Endothelial cell (in vitro differentiated cells): Measurements from ENCODE around the gene ERGIC1. TPM values are rescaled to one million over a fixed set of nuclear protein-coding genes. Genes with fewer than 3 reads are reported as not detected.

Experiments used
- DNase-seq: peaks from one replicate; pipeline ENCODE4 v3.0.0; 2021; ENCODE audit warnings: low spot score
- H3K27ac Mint-ChIP-seq: one replicate; pipeline ENCODE4 v1.8.0; 2021; ENCODE audit warnings: mixed read lengths, inconsistent platforms; ENCODE audit not compliant: unreplicated experiment
- H3K27me3 Mint-ChIP-seq: one replicate; pipeline ENCODE4 v1.8.0; 2021; ENCODE audit warnings: mild to moderate bottlenecking, moderate library complexity, mixed read lengths, inconsistent platforms; ENCODE audit not compliant: unreplicated experiment
- H3K36me3 Mint-ChIP-seq: one replicate; pipeline ENCODE4 v1.8.0; 2021; ENCODE audit warnings: mild to moderate bottlenecking, low read depth, mixed read lengths, inconsistent platforms; ENCODE audit not compliant: unreplicated experiment
- H3K4me1 Mint-ChIP-seq: one replicate; pipeline ENCODE4 v1.8.0; 2021; ENCODE audit warnings: mild to moderate bottlenecking, mixed read lengths, inconsistent platforms; ENCODE audit not compliant: unreplicated experiment
- H3K4me3 Mint-ChIP-seq: one replicate; pipeline ENCODE4 v1.8.0; 2021; ENCODE audit warnings: mild to moderate bottlenecking, mixed read lengths, inconsistent platforms; ENCODE audit not compliant: unreplicated experiment
- H3K9me3 Mint-ChIP-seq: one replicate; pipeline ENCODE4 v1.8.0; 2021; ENCODE audit warnings: mixed read lengths, inconsistent platforms; ENCODE audit not compliant: unreplicated experiment
- total RNA-seq: library from RNA; stranded (reverse); fragmentation: NEBNext Ultra II Directional; extraction: Animal tissue kit (Norgen Biotek cat#: 25700); gene quantifications from one replicate; pipeline ENCODE4 v1.2.1, GENCODE V29; 2021; ENCODE audit not compliant: unreplicated experiment
- TF ChIP-seq, protein P1 (sequence below): fragments of 200-600 bp; sonication (generic); IDR thresholded peaks from one replicate; pipeline ENCODE4 v1.5.0; 2021; ENCODE audit warnings: antibody characterized with exemption; ENCODE audit not compliant: unreplicated experiment

The ERGIC1 gene
- total RNA-seq, 1 donor from 2014 or later, result 67.1 TPM

DNA sequence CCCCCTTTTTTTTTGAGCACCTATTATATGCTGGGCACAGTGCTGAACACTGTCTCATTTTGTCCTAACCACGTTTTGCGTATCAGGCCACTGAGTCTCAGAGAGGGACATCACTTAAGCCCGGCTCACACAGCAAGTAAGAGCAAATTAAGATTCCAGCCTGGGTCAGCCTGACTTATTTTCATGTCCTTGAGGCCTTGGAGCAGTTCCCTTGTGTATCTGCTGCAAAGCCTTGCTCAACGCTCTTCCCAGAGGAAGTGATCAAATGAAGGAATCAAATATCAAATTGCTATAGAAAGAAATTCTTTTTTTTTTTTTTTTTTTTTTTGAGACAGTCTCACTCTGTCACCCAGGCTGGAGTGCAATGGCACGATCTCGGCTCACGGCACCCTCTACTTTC lies 30.7 kb downstream of the ERGIC1 start:
- Mint-ChIP-seq H3K27ac (no peak overlapping the region), H3K9me3 (no peaks in the 10 kb centered on the region), H3K27me3 (peaks cover 7% of the 10 kb centered on the region), H3K36me3 (no peaks in the 10 kb centered on the region), H3K4me1 (peaks cover 38% of the 10 kb centered on the region), H3K4me3 (no peak overlapping the region)
- DNase-seq, result no peak
- TF ChIP-seq, protein P1, sequence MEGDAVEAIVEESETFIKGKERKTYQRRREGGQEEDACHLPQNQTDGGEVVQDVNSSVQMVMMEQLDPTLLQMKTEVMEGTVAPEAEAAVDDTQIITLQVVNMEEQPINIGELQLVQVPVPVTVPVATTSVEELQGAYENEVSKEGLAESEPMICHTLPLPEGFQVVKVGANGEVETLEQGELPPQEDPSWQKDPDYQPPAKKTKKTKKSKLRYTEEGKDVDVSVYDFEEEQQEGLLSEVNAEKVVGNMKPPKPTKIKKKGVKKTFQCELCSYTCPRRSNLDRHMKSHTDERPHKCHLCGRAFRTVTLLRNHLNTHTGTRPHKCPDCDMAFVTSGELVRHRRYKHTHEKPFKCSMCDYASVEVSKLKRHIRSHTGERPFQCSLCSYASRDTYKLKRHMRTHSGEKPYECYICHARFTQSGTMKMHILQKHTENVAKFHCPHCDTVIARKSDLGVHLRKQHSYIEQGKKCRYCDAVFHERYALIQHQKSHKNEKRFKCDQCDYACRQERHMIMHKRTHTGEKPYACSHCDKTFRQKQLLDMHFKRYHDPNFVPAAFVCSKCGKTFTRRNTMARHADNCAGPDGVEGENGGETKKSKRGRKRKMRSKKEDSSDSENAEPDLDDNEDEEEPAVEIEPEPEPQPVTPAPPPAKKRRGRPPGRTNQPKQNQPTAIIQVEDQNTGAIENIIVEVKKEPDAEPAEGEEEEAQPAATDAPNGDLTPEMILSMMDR, result no peak

DNA sequence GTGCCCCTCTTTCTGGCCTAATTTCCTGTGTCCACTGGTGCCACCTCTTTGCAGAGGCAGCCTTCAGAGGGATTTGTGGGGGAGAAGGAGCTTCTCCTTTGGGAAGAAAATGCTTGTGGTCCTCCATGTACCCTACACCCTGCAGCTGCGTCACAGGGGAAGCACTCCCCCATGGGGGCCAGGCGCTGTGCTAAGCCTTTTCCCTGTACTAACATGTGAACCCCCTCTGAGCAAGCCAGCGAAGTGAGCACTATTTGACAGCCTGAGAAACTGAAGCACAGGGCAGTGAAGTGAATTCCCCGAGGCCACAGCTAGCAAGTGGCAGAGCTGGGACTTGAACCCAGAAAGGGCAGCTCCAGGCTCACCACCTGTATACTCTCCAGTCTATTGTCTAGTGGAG lies 32.3 kb downstream of the ERGIC1 start:
- Mint-ChIP-seq H3K4me3 (no peak overlapping the region), H3K4me1 (peaks cover 35% of the 10 kb centered on the region), H3K36me3 (no peaks in the 10 kb centered on the region), H3K9me3 (no peaks in the 10 kb centered on the region), H3K27me3 (peaks cover 3% of the 10 kb centered on the region), H3K27ac (no peak overlapping the region)
- TF ChIP-seq, protein P1, result no peak
- no peak for DNase-seq

DNA sequence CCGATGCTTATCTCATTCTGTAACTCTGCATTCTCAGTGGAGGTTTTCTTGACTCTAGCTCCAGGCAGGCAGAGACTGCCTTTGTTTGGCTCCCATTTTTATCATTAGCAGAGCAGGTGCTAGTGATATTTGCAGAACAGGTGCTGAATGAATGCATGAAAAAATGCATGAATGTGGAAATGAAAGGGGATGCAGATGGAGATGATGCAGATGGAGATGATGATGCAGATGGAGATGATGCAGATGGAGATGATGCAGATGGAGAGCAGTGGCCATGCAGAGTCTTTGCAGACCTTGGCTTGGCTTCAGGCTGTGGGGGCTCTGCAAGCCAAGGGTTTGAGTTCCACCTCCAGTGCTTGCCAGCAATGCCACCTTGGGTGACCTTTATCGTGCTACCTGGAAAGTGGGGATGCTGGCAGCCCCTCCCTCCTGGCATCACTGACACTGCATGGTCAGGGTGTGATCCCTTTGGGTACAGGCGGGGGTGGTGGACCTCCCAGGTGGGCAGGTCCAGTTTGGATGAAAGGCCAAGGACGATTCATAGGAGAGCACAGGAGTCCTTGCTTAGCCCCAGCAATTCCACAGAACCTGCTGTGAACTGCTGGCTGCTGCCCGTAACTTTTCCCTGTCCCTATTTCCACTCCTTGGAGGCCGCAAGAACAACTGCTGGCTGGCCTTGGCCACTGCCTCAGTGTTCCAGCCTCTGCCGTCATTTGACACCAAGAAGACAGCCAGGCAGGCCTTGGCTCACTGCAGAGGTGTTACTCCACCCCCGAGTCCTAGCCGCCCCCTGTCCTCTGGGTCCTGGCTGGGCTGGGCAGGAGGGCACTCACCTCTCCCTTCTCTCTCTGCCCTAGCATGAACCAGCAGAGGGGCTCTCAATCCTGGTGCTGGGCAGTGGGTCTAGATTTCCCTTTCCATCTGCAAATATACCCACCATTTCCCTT lies 33.0 kb downstream of the ERGIC1 start:
- H3K4me3 Mint-ChIP-seq, result no peak overlapping the region
- H3K27me3 Mint-ChIP-seq, result peaks cover 3% of the 10 kb centered on the region
- H3K36me3 Mint-ChIP-seq, result no peaks in the 10 kb centered on the region
- DNase-seq, result no peak
- H3K9me3 Mint-ChIP-seq, result no peaks in the 10 kb centered on the region
- no peak overlapping the region for H3K27ac Mint-ChIP-seq
- TF ChIP-seq, protein P1, result no peak
- peaks cover 32% of the 10 kb centered on the region for H3K4me1 Mint-ChIP-seq

DNA sequence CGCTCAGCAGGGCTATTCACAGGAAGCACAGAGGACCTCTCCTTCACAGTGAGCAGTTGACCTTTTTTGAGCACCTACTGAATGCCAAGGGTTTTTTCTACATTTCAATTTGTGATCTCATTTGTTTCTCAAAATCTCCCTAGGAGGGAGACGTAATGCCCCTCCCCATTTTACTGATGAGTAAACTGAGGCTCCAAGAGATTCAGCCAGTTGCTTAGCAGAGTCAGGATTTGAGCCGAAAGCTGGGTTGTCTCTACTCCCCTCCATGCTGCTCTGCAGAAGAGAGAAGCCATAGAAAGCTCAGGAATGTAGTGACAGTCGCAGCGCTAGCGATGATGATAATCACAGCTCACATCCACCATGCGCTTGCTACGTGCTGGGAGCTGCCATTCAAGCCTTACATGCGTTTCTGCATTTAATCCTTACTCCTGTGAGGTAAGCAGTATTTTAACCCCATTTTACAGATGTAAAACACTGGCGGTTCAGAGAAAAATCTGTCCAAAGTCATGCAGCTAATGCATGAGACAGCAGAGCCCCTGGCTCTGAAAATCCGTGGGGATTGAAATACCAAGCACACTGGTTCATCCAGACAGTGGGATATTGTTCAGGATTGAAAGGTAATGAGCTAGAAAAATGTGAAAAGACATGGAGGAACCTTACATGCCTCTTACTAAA lies 33.8 kb downstream of the ERGIC1 start:
- no peaks in the 10 kb centered on the region for H3K9me3 Mint-ChIP-seq
- TF ChIP-seq, protein P1, result no peak
- peaks cover 30% of the 10 kb centered on the region for H3K4me1 Mint-ChIP-seq
- no peaks in the 10 kb centered on the region for H3K36me3 Mint-ChIP-seq
- H3K4me3 Mint-ChIP-seq, result no peak overlapping the region
- H3K27ac Mint-ChIP-seq, result no peak overlapping the region
- no peak for DNase-seq
- peaks cover 3% of the 10 kb centered on the region for H3K27me3 Mint-ChIP-seq
